Activated CD4-positive, alpha-beta T cell treated with anti-CD3 and anti-CD28 coated beads, Interleukin-10, Interleukin-2, amounts not matched to agents 100 ng/mL and 50 ng/mL, durations not matched to agents 16 hours and 8 hours (primary cell): ENCODE data around the gene PSMG2.
"Not testable (repeated sequence)": the region's sequence is repeated elsewhere in the genome, so short reads cannot be mapped to it uniquely, and the experiment has no call there.

Source experiments
- DNase-seq: peaks from one replicate; pipeline ENCODE4 v3.0.0-alpha.2; 2020

PSMG2 gene

GRCh38 chr18:12726331-12726730 is 23.5 kb downstream of the PSMG2 start:
- no peak for DNase-seq

- DNase-seq = peak; percentile 73
Observed at GRCh38 chr18:12726774-12727550, 24.1 kb downstream of the PSMG2 start.

- DNase-seq = no peak
Observed at GRCh38 chr18:12737243-12737902, 34.5 kb downstream of the PSMG2 start.

- DNase-seq = peak; percentile 11
Observed at GRCh38 chr18:12741351-12741750, 38.5 kb downstream of the PSMG2 start.

- no peak for DNase-seq
Observed at GRCh38 chr18:12742453-12742852, 39.6 kb downstream of the PSMG2 start.

GRCh38 chr18:12744103-12744502 is 41.3 kb downstream of the PSMG2 start:
- DNase-seq = peak; percentile 42

GRCh38 chr18:12745095-12745795 is 42.4 kb downstream of the PSMG2 start:
- DNase-seq = no peak

GRCh38 chr18:12747530-12748315 is 44.9 kb downstream of the PSMG2 start:
- no peak for DNase-seq

- DNase-seq = no peak
Observed at GRCh38 chr18:12748671-12749070, 45.8 kb downstream of the PSMG2 start.

GRCh38 chr18:12749121-12749520 is 46.3 kb downstream of the PSMG2 start:
- DNase-seq = no peak

GRCh38 chr18:12750076-12750714 is 47.4 kb downstream of the PSMG2 start:
- peak; percentile 52 for DNase-seq

GRCh38 chr18:12750715-12751502 is 48.1 kb downstream of the PSMG2 start:
- DNase-seq = no peak

GRCh38 chr18:12751503-12751884 is 48.7 kb downstream of the PSMG2 start:
- DNase-seq = no peak

GRCh38 chr18:12751891-12752290 is 49.0 kb downstream of the PSMG2 start:
- no peak for DNase-seq

GRCh38 chr18:12754511-12754910 is 51.7 kb downstream of the PSMG2 start:
- no peak for DNase-seq

GRCh38 chr18:12755606-12756005 is 52.8 kb downstream of the PSMG2 start:
- not testable (repeated sequence) for DNase-seq

GRCh38 chr18:12756619-12757239 is 53.9 kb downstream of the PSMG2 start:
- not testable (repeated sequence) for DNase-seq

GRCh38 chr18:12758566-12758965 is 55.7 kb downstream of the PSMG2 start:
- DNase-seq = not testable (repeated sequence)

- no peak for DNase-seq
Observed at GRCh38 chr18:12765126-12765525, 62.3 kb downstream of the PSMG2 start.

GRCh38 chr18:12765586-12765985 is 62.7 kb downstream of the PSMG2 start:
- DNase-seq = no peak

- no peak for DNase-seq
Observed at GRCh38 chr18:12766986-12767433, 64.2 kb downstream of the PSMG2 start.
